Activated T-cell treated with anti-CD3 and anti-CD28 coated beads, Interleukin-2, amount 50 U/mL, for 4 hours (primary cell): ENCODE data around the gene DMWD. TPM values are rescaled to one million over a fixed set of nuclear protein-coding genes. Genes with fewer than 3 reads are reported as not detected.

Experiments
- ATAC-seq, 2 donors: fragments of 200-7000 bp; cut with Tn5 transposase; one replicate each; pipeline ENCODE4 v1.10.0; 2021
- DNase-seq: peaks from one replicate; pipeline ENCODE4 v3.0.0-alpha.2; 2020
- H3K27me3 Mint-ChIP-seq: one replicate; pipeline ENCODE4 v1.8.0; 2021; ENCODE audit warnings: low read depth, mixed read lengths
- H3K36me3 Mint-ChIP-seq: one replicate; pipeline ENCODE4 v1.8.0; 2022; ENCODE audit warnings: mixed read lengths; ENCODE audit not compliant: insufficient read depth
- H3K4me1 Mint-ChIP-seq: one replicate; pipeline ENCODE4 v1.8.0; 2021; ENCODE audit warnings: low read depth, mixed read lengths
- H3K4me3 Mint-ChIP-seq: one replicate; pipeline ENCODE4 v1.8.0; 2021; ENCODE audit warnings: mild to moderate bottlenecking, moderate library complexity, mixed read lengths
- H3K9me3 Mint-ChIP-seq: one replicate; pipeline ENCODE4 v1.8.0; 2021; ENCODE audit warnings: mixed read lengths
- total RNA-seq, 3 donors: library from RNA; stranded (reverse); gene quantifications; one replicate each; pipeline ENCODE4 v1.2.1, GENCODE V29; 2021

Gene DMWD
- total RNA-seq, 3 donors from 2014 or later = 53.3 to 60.5 (median 54.2) TPM

DNA sequence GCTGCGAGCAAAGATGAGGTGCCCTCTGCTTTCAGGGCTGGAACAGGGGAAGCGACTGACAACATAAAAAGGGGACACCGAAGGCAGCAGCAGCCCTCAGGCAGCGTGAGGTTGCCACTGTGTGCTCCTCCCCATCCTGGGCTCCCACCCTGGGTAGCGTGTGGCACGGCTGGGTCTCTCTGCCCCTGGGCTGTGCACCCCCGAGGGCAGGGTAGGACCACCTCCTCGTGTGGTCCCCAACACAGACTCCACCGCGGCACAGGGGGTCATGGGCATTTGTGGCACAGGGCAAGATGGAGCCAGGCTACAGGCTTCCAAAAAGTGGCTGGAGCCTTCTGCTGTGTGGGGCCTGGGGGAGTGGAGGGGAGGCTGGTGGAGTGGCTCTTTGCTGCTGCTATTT, 28.9 kb upstream of the DMWD start:
- Mint-ChIP-seq H3K9me3 (no peaks in the 10 kb centered on the region), H3K4me1 (peaks cover 5% of the 10 kb centered on the region), H3K27me3 (no peaks in the 10 kb centered on the region), H3K36me3 (peaks cover 22% of the 10 kb centered on the region), H3K4me3 (no peak overlapping the region)
- no peak for DNase-seq
- no peak for ATAC-seq

- no peaks in the 10 kb centered on the region for H3K9me3 Mint-ChIP-seq
- H3K27me3 Mint-ChIP-seq = no peaks in the 10 kb centered on the region
- H3K4me3 Mint-ChIP-seq = no peak overlapping the region
- peaks cover 21% of the 10 kb centered on the region for H3K36me3 Mint-ChIP-seq
- peaks cover 5% of the 10 kb centered on the region for H3K4me1 Mint-ChIP-seq
- no peak for DNase-seq
- no peak for ATAC-seq
Observed at GRCh38 chr19:45821103-45821521, 28.5 kb upstream of the DMWD start.

DNA sequence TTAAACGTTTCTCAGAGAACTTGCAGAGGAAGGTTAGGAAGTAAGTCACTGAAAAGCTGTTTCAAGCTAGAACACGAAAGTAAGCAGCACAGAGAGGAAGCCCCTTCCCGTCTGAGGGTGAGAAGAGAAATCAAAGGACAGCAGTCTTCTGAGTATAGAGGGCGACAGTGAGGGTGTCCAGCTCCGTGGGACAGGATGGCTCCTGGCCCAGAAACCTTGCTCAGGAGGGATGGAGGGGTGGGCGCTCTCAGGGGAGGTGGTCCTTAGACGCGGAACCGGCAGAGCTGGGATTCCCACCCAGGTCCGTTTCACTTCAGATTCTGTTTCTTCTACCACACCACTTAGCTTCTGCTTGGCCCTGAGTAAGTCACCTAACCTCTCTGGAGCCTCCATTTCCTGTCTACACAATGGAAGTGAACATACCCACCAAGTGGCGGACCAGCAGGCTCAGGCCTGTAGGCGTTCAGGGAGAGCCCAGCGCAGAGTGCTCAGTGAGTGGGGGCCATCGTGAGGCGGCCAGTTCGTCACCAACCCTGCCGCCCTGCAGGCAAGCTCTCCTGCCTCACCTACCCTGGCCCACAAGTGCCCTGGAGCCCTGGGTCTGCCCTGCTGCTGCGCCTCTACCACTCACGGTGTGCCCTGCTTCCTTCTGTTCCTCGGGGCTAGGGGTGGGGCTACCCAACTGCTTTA, 27.9 kb upstream of the DMWD start:
- peaks cover 16% of the 10 kb centered on the region for H3K36me3 Mint-ChIP-seq
- H3K27me3 Mint-ChIP-seq = no peaks in the 10 kb centered on the region
- peaks cover 5% of the 10 kb centered on the region for H3K4me1 Mint-ChIP-seq
- no peak overlapping the region for H3K4me3 Mint-ChIP-seq
- H3K9me3 Mint-ChIP-seq = no peaks in the 10 kb centered on the region
- ATAC-seq = no peak
- no peak for DNase-seq

DNA sequence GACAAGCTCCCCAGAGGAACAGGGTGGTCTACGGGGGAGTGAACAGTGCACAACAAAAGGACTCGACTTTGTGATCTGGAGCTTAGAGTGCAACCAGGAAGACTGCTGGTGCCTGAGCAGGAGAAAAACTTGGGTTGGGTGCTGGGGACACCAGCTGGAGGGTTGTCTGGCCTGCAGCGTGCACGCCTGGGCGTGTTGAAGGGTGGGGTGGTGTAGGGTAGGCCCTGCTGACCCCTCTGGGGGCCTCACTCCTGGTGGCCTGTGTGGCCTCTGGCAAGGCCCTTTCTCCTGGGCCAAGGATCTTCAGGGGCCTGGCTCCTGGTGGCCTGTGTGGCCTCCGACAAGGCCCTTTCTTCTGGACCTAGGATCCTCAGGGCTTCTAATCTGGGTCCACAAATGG, 27.1 kb upstream of the DMWD start:
- Mint-ChIP-seq H3K9me3 (no peaks in the 10 kb centered on the region), H3K4me3 (no peak overlapping the region), H3K27me3 (no peaks in the 10 kb centered on the region), H3K36me3 (peaks cover 14% of the 10 kb centered on the region), H3K4me1 (peaks cover 5% of the 10 kb centered on the region)
- no peak for DNase-seq
- no peak for ATAC-seq

DNA sequence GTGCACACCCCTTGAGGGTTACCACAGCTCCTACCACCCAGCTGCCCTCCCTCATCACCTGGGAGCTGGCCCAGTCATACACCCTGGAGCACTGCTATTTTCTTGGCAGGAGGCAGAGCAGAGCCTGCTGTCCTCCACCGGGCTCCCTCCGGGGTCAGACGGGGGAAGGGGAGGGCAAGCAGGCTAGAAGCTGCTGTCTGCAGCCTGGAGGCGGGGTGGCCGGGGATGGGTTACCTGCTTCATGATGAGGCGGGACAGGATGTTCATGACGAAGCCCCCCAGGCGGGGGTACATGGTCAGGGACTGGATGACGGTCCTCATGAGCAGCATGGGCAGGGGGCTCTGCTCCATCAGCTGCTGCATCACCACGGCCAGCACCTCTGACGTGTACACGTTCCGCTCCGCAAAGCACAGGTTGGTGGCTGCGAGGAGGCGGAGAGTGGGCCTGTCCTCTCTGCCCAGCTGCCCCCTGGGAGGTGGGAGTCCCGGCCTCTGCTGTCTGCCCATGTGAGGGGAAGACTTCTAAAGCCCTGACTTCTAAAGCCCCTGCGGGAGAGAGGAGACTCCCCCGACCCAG, 25.2 kb upstream of the DMWD start:
- Mint-ChIP-seq H3K4me1 (peaks cover 5% of the 10 kb centered on the region), H3K27me3 (peaks cover 3% of the 10 kb centered on the region), H3K4me3 (no peak overlapping the region), H3K36me3 (peaks cover 6% of the 10 kb centered on the region), H3K9me3 (no peaks in the 10 kb centered on the region)
- no peak for DNase-seq
- ATAC-seq = no peak

DNA sequence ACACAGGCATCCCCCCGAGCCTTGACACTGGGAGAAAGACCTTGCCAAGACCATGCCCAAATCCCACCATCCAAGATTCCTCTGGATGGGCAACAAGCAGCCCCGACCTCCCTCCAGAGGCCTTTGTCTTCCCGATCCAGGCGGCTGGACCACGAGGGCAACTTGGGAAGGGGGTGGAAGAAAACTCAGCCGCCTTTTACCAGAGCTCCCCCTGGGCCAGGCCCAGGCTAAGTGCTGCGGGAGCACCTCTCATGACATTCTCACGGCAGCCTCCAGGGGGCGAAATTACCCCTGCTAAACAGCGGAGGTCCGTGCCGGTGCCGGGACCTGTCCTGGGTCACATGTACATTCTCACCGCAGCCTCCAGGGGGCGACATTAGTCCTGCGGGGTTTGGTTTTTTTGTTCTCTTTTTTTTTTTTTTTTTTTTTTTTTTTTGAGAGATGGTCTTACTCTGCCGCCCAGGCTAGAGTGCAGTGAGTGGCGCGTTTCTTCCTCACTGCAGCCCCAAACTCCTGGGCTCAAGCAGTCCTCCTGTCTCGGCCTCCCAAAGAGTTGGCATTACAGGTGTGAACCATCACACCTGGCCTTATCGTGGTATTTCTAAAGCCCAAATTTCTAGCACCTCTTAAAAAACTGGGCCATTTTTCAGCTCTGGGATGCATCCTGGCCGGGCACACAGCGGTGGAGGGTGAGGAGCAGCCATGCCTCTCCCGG, 24.5 kb upstream of the DMWD start:
- Mint-ChIP-seq H3K27me3 (peaks cover 3% of the 10 kb centered on the region), H3K36me3 (peaks cover 6% of the 10 kb centered on the region), H3K9me3 (no peaks in the 10 kb centered on the region), H3K4me3 (no peak overlapping the region), H3K4me1 (peaks cover 5% of the 10 kb centered on the region)
- DNase-seq = peak; percentile 97
- peak; percentile 95 to 97 for ATAC-seq

DNA sequence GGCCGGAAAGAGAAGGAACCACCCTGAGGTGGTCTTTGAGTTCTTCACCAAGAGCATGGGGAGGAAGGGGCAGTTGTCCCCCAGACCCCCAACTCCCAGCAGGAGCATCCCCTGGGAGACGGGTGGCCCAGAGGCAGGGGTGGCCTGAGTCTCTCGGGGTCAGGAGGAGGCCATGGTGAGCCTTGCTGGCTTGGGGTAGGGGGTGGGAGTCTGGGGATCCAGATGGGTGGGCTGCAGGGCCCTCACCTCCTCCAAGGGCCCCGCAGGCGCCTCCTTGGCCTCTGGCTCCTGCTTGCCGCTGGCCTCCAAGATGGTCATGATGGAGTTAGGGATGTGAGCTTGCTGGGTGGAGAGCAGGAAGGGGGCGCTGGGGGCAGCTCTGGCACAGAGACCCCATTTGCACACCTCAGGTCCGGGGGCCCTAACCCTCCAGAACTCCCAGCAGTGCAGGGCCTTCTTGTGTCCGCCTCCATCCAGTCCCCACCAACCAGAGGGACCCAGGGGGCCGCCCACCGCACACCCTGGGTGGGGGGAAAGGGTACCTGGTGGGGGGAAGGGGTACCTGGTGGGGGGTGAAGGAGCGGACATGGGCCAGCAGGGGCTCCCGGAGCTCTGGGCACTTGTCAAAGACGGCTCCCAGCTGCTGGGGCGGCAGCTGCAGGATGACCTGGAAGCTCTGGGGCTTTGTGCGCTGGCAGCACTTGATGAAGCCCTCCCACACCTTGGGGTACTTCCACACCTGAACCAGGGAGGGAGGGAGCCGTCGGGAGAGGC, 23.8 kb upstream of the DMWD start:
- no peak for DNase-seq
- H3K9me3 Mint-ChIP-seq = no peaks in the 10 kb centered on the region
- no peak for ATAC-seq
- peaks cover 5% of the 10 kb centered on the region for H3K4me1 Mint-ChIP-seq
- H3K36me3 Mint-ChIP-seq = peaks cover 6% of the 10 kb centered on the region
- H3K4me3 Mint-ChIP-seq = no peak overlapping the region
- H3K27me3 Mint-ChIP-seq = peaks cover 3% of the 10 kb centered on the region

DNA sequence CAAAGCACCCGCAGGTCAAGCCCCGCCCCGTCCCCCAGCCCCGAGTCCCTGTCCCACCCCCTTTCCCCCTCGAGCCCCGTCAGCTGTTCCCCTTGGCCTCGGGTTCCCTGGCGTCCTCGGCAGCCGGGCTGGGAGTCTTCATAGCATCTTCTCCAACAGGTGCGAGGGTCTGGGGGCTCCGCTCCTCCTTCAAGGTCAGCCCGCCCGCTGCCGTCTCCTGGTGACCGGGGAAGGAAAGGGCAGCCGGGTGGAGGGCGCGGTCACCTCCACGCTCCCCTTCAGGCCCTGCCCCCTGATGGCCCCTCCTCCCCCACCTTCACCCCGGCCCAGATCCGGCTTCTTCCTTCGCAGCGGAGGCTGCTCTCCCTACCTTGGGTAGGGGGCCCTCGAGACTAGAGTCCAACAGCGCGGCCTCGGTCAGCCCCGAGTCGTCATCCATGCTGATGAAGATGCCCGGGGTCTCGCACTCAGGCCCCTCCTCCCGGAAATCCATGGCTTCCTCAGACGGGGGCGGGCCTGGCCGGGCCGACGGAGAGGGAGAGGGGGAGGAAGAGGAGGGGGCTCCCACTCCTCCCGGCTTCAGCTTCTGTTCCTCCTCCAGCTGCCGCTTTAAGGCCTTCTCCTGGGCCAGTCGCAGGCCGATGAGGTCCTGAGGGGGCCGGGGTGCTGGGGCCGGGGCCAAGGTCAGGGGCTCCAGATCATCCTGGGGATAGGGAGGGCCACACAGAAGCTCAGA, 23.0 kb upstream of the DMWD start:
- Mint-ChIP-seq H3K4me3 (no peak overlapping the region), H3K27me3 (peaks cover 3% of the 10 kb centered on the region), H3K4me1 (peaks cover 5% of the 10 kb centered on the region), H3K9me3 (no peaks in the 10 kb centered on the region), H3K36me3 (peaks cover 6% of the 10 kb centered on the region)
- ATAC-seq (no peak), DNase-seq (no peak)

DNA sequence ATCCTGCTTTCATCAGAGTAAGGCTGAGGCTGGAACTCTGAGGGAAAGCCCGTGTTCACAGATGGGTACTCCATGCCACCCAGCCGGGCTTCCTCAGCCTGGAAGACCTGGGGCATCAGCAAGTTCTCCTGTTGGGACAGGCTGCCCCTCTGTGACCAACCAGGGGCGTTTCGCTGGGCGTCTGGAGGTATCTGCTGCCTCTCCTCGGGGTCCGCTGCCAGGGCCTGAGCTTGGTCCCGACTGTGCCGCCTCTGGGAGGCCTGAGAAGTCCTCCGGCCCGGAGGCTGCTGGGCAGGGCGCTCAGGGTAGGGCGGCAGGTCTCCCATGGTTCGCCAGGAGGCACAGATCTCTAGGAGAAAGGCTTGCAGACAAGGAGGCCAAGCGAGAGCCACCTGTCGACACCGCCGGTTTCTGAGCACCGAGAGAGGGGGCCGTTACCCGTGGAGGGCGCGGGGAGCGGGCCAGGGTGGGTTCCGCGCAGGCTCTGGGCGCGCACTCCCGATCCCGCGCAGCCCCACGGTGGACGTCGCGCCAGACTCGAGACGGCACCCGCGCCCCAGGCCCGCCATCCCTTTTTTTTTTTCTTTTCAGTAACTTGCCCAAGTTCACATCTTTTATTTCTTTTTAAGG, 22.3 kb upstream of the DMWD start, which contains the start of gene RSPH6A:
RSPH6A (minus strand) TSS at position 458 of the 630 bp plus-strand sequence; CDS start at position 326, 132 bp downstream.
- DNase-seq = no peak
- no peaks in the 10 kb centered on the region for H3K9me3 Mint-ChIP-seq
- no peak within 1 kb of the TSS for H3K4me3 Mint-ChIP-seq
- H3K4me1 Mint-ChIP-seq = peaks cover 5% of the 10 kb centered on the region
- peaks cover 2% of the 10 kb centered on the region for H3K36me3 Mint-ChIP-seq
- no peak for ATAC-seq
- H3K27me3 Mint-ChIP-seq = peaks cover 3% of the 10 kb centered on the region

DNA sequence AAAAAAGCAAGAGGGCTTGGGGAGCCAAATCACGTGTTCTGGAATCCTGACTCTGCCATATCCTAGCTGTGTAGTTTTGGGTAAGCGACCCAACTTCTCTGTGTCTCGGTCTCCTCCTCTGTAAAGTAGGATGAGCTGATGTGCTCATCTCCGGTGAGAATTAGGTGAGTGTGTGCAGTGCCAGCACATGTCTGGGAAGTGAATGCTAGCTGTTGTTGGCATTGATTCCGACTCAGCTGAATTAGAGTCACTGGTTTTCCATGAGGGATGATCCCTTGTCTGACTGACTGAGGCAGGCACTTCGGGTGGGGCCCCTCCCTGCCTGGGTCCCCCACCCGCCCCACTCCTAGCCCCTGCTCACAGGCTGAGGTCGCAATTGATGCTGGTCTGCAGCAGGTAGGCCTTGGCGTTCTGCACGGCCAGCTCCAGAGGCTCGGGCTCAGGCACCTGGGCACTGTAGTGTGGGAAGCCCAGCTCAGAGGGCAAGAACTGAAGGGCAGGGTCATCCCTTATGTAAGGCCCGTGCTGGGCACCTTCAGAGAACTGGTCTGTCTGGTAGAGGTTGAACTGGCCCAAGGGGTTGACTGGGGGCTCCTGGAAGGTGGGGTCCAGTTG, 21.6 kb upstream of the DMWD start:
- ATAC-seq (no peak), DNase-seq (no peak)
- Mint-ChIP-seq H3K27me3 (peaks cover 4% of the 10 kb centered on the region), H3K4me3 (no peak overlapping the region), H3K4me1 (peaks cover 10% of the 10 kb centered on the region), H3K9me3 (no peaks in the 10 kb centered on the region), H3K36me3 (peaks cover 2% of the 10 kb centered on the region)

DNA sequence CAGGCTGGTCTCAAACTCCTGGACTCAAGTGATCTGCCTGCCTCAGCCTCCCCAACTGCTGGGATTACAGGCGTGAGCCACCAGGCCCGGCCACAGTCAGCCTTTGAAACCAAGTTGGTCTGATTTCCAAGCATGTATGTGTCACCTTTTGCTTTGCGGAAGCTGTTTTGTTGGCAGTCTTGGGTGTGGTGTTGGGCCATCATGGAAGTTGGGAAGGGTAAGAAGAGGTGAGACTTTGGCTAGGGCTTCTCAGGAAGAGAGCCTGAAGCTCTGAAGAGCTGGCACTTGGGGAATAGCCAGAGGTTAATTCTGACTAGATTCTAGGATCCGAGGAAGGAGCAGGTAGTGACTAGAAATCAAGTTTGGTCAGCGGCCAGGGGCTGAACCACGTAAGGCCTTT, 19.7 kb upstream of the DMWD start:
- ATAC-seq = no peak
- peaks cover 2% of the 10 kb centered on the region for H3K36me3 Mint-ChIP-seq
- no peaks in the 10 kb centered on the region for H3K9me3 Mint-ChIP-seq
- H3K4me3 Mint-ChIP-seq = no peak overlapping the region
- no peak for DNase-seq
- peaks cover 8% of the 10 kb centered on the region for H3K4me1 Mint-ChIP-seq
- H3K27me3 Mint-ChIP-seq = peaks cover 5% of the 10 kb centered on the region

- ATAC-seq = peak; percentile 49 to 54
- no peak overlapping the region for H3K4me3 Mint-ChIP-seq
Observed at GRCh38 chr19:45809643-45810159, 17.1 kb upstream of the DMWD start.

GRCh38 chr19:45805719-45806118, 13.1 kb upstream of the DMWD start:
- Mint-ChIP-seq H3K4me3 (no peak overlapping the region), H3K9me3 (no peaks in the 10 kb centered on the region), H3K27me3 (peaks cover 3% of the 10 kb centered on the region), H3K4me1 (peaks cover 5% of the 10 kb centered on the region), H3K36me3 (no peaks in the 10 kb centered on the region)
- DNase-seq (no peak), ATAC-seq (no peak)

More at GRCh38 chr19:45809643-45810159, 17.1 kb upstream of the DMWD start:
- Mint-ChIP-seq H3K4me1 (peaks cover 5% of the 10 kb centered on the region), H3K27me3 (peaks cover 5% of the 10 kb centered on the region), H3K9me3 (no peaks in the 10 kb centered on the region), H3K36me3 (peaks cover 2% of the 10 kb centered on the region)
- DNase-seq = no peak
